Activated CD8-positive, alpha-beta T cell treated with anti-CD3 and anti-CD28 coated beads for 36 hours (primary cell): ENCODE results near the gene SEPTIN10. TPM values are rescaled to one million over a fixed set of nuclear protein-coding genes. Genes with fewer than 3 reads are reported as not detected.
"Not testable (repeated sequence)": the region's sequence is repeated elsewhere in the genome, so short reads cannot be mapped to it uniquely, and the experiment has no call there.

Experiments
- ATAC-seq: fragments of 200-7000 bp; cut with Tn5 transposase; one replicate; pipeline ENCODE4 v1.10.0; 2021; ENCODE audit warnings: mild to moderate bottlenecking, moderate library complexity
- CTCF ChIA-PET: fragments of 350-600 bp; sonication (Branson Sonifier 250); formaldehyde crosslinking; loops from one replicate; lab custom pipeline; 2021; ENCODE audit warnings: antibody characterized with exemption; lab: Charles Lee
- POLR2A ChIA-PET: fragments of 350-600 bp; sonication (Branson Sonifier 250); formaldehyde crosslinking; loops from one replicate; lab custom pipeline; 2021; ENCODE audit warnings: antibody characterized with exemption; lab: Charles Lee
- DNase-seq: peaks from one replicate; pipeline ENCODE4 v3.0.0-alpha.2; 2020
- H3K27ac Mint-ChIP-seq: one replicate; pipeline ENCODE4 v1.8.0; 2021; ENCODE audit warnings: mild to moderate bottlenecking, mixed read lengths
- H3K27me3 Mint-ChIP-seq: one replicate; pipeline ENCODE4 v1.8.0; 2021; ENCODE audit warnings: mixed read lengths
- H3K36me3 Mint-ChIP-seq: one replicate; pipeline ENCODE4 v1.8.0; 2021; ENCODE audit warnings: low read depth, mixed read lengths
- H3K4me1 Mint-ChIP-seq: one replicate; pipeline ENCODE4 v1.8.0; 2021; ENCODE audit warnings: low read depth, mixed read lengths
- H3K4me3 Mint-ChIP-seq: one replicate; pipeline ENCODE4 v1.8.0; 2021; ENCODE audit warnings: mild to moderate bottlenecking, moderate library complexity, mixed read lengths
- H3K9me3 Mint-ChIP-seq: one replicate; pipeline ENCODE4 v1.8.0; 2021; ENCODE audit warnings: mixed read lengths
- CTCF ChIP-seq: fragments of 200-600 bp; IDR thresholded peaks from one replicate; pipeline ENCODE4 v1.8.0; 2022; ENCODE audit warnings: antibody characterized with exemption, mild to moderate bottlenecking
- intact Hi-C: fragments of 100-400 bp; cut with micrococcal nuclease; formaldehyde crosslinking; loops from one replicate; pipeline ENCODE4 v1.10.0; 2022
- total RNA-seq, 2 experiments: library from RNA; stranded (reverse); gene quantifications; one replicate each; pipeline ENCODE4 v1.2.3, GENCODE V29; 2021

Gene SEPTIN10
- total RNA-seq, 2 experiments from 2014 or later, result 0.49 to 0.86 TPM

GRCh38 chr2:109545828-109546713 lies 67.7 kb downstream of the SEPTIN10 start:
- Mint-ChIP-seq H3K4me3 (no peak overlapping the region), H3K9me3 (no peaks in the 10 kb centered on the region), H3K27me3 (peaks cover 8% of the 10 kb centered on the region), H3K4me1 (peaks cover 7% of the 10 kb centered on the region), H3K36me3 (no peaks in the 10 kb centered on the region), H3K27ac (no peak overlapping the region)
- ChIA-PET POLR2A (no interaction called here), CTCF (interaction anchor here (0.7 to 3.9 kb wide), 35 partner anchors 9 to 551 kb away, joined by 3 to 33 read pairs (median 4); no protein-coding TSS in a partner anchor)
- intact Hi-C loops, result no loop called here
- DNase-seq (peak; percentile 76), ATAC-seq (peak; percentile 96)
- peak; percentile 88 for TF ChIP-seq CTCF

- POLR2A ChIA-PET, result no interaction called here
These were observed 71.4 kb downstream of the SEPTIN10 start for GRCh38 chr2:109542384-109542783.

GRCh38 chr2:109538546-109538945 lies 75.2 kb downstream of the SEPTIN10 start:
- Mint-ChIP-seq H3K4me1 (no peaks in the 10 kb centered on the region), H3K4me3 (no peak overlapping the region), H3K9me3 (no peaks in the 10 kb centered on the region), H3K36me3 (no peaks in the 10 kb centered on the region), H3K27me3 (peaks cover 4% of the 10 kb centered on the region), H3K27ac (no peak overlapping the region)
- ChIA-PET CTCF (no interaction called here), POLR2A (no interaction called here)
- intact Hi-C loops, result no loop called here
- TF ChIP-seq CTCF, result no peak
- ATAC-seq (no peak), DNase-seq (no peak)

More at GRCh38 chr2:109542384-109542783, 71.4 kb downstream of the SEPTIN10 start:
- Mint-ChIP-seq H3K4me1 (no peaks in the 10 kb centered on the region), H3K27me3 (peaks cover 7% of the 10 kb centered on the region), H3K4me3 (no peak overlapping the region), H3K9me3 (no peaks in the 10 kb centered on the region), H3K36me3 (no peaks in the 10 kb centered on the region), H3K27ac (no peak overlapping the region)
- ATAC-seq (no peak), DNase-seq (no peak)
- intact Hi-C loops, result no loop called here
- no peak for TF ChIP-seq CTCF
- CTCF ChIA-PET, result interaction anchor here (1.9 kb wide), 1 partner anchor 9 kb away, joined by 9 read pairs; no protein-coding TSS in a partner anchor

- ATAC-seq, result no peak
- Mint-ChIP-seq H3K36me3 (no peaks in the 10 kb centered on the region), H3K9me3 (no peaks in the 10 kb centered on the region), H3K4me1 (no peaks in the 10 kb centered on the region), H3K27me3 (peaks cover 4% of the 10 kb centered on the region), H3K27ac (no peak overlapping the region), H3K4me3 (no peak overlapping the region)
- ChIA-PET POLR2A (no interaction called here), CTCF (no interaction called here)
- intact Hi-C loops, result no loop called here
- no peak for TF ChIP-seq CTCF
- no peak for DNase-seq
These were observed 76.1 kb downstream of the SEPTIN10 start for GRCh38 chr2:109537565-109538222.

- H3K36me3 Mint-ChIP-seq, DNase-seq, H3K4me1 Mint-ChIP-seq, H3K4me3 Mint-ChIP-seq, H3K27me3 Mint-ChIP-seq, intact Hi-C loops, ATAC-seq, POLR2A ChIA-PET, H3K9me3 Mint-ChIP-seq, H3K27ac Mint-ChIP-seq: not testable (repeated sequence)
- CTCF ChIA-PET, result interaction anchor here (1.0 kb wide), 1 partner anchor 9 kb away, joined by 3 read pairs; no protein-coding TSS in a partner anchor
These were observed 77.2 kb downstream of the SEPTIN10 start for GRCh38 chr2:109536556-109536955.
